Measurements from ENCODE around the gene MAFG.
"Not testable (repeated sequence)": the region's sequence is repeated elsewhere in the genome, so short reads cannot be mapped to it uniquely, and the experiment has no call there.

Gene MAFG

GRCh38 chr17:81955756-81956544 is 28.4 kb upstream of the MAFG start:
- peaks cover 49% of the 10 kb centered on the region for H3K27me3 ChIP-seq (ENCODE audit: insufficient read depth, low read length)
- no peaks in the 10 kb centered on the region for H3K4me1 ChIP-seq (ENCODE audit: insufficient read depth, low read length)
- no peaks in the 10 kb centered on the region for H3K9me3 ChIP-seq (ENCODE audit: insufficient read depth, low read depth, low read length)
- no peak overlapping the region for H3K27ac ChIP-seq (ENCODE audit: low read depth, low read length)
- H3K36me3 ChIP-seq (ENCODE audit: insufficient read depth, low read length) = no peaks in the 10 kb centered on the region
- 89% methylated on average over 13 of the region's 13 CpGs for WGBS
- no peak overlapping the region for H3K9ac ChIP-seq (ENCODE audit: low read depth, low read length)
- H3K4me3 ChIP-seq (ENCODE audit: low read length) = no peak overlapping the region

GRCh38 chr17:81955058-81955681 is 27.6 kb upstream of the MAFG start:
- WGBS = 93% methylated on average over 26 of the region's 26 CpGs

GRCh38 chr17:81954131-81955057 is 26.9 kb upstream of the MAFG start:
- no peak overlapping the region for H3K4me3 ChIP-seq (ENCODE audit: low read length)
- no peaks in the 10 kb centered on the region for H3K9me3 ChIP-seq (ENCODE audit: insufficient read depth, low read depth, low read length)
- no peak overlapping the region for H3K9ac ChIP-seq (ENCODE audit: low read depth, low read length)
- no peaks in the 10 kb centered on the region for H3K4me1 ChIP-seq (ENCODE audit: insufficient read depth, low read length)
- no peak overlapping the region for H3K27ac ChIP-seq (ENCODE audit: low read depth, low read length)
- H3K27me3 ChIP-seq (ENCODE audit: insufficient read depth, low read length) = peaks cover 37% of the 10 kb centered on the region
- 88% methylated on average over 19 of the region's 19 CpGs for WGBS
- no peaks in the 10 kb centered on the region for H3K36me3 ChIP-seq (ENCODE audit: insufficient read depth, low read length)

More at GRCh38 chr17:81955058-81955681, 27.6 kb upstream of the MAFG start:
- Histone ChIP-seq H3K36me3 (ENCODE audit: insufficient read depth, low read length) (no peaks in the 10 kb centered on the region), H3K27ac (ENCODE audit: low read depth, low read length) (no peak overlapping the region), H3K27me3 (ENCODE audit: insufficient read depth, low read length) (peaks cover 45% of the 10 kb centered on the region), H3K9me3 (ENCODE audit: insufficient read depth, low read depth, low read length) (no peaks in the 10 kb centered on the region), H3K4me3 (ENCODE audit: low read length) (no peak overlapping the region), H3K9ac (ENCODE audit: low read depth, low read length) (no peak overlapping the region), H3K4me1 (ENCODE audit: insufficient read depth, low read length) (no peaks in the 10 kb centered on the region)

GRCh38 chr17:81953443-81953842 is 25.9 kb upstream of the MAFG start:
- not testable (repeated sequence) for H3K4me1 ChIP-seq (ENCODE audit: insufficient read depth, low read length); H3K9ac ChIP-seq (ENCODE audit: low read depth, low read length); H3K27ac ChIP-seq (ENCODE audit: low read depth, low read length); H3K4me3 ChIP-seq (ENCODE audit: low read length); H3K36me3 ChIP-seq (ENCODE audit: insufficient read depth, low read length); H3K9me3 ChIP-seq (ENCODE audit: insufficient read depth, low read depth, low read length)
- peaks cover 28% of the 10 kb centered on the region for H3K27me3 ChIP-seq (ENCODE audit: insufficient read depth, low read length)
- 84% methylated on average over 5 of the region's 5 CpGs for WGBS

GRCh38 chr17:81952792-81953228 is 25.3 kb upstream of the MAFG start:
- Histone ChIP-seq H3K27me3 (ENCODE audit: insufficient read depth, low read length) (peaks cover 21% of the 10 kb centered on the region), H3K27ac (ENCODE audit: low read depth, low read length) (no peak overlapping the region), H3K9ac (ENCODE audit: low read depth, low read length) (no peak overlapping the region), H3K9me3 (ENCODE audit: insufficient read depth, low read depth, low read length) (no peaks in the 10 kb centered on the region), H3K4me1 (ENCODE audit: insufficient read depth, low read length) (no peaks in the 10 kb centered on the region), H3K36me3 (ENCODE audit: insufficient read depth, low read length) (no peaks in the 10 kb centered on the region), H3K4me3 (ENCODE audit: low read length) (no peak overlapping the region)
- 85% methylated on average over 16 of the region's 16 CpGs for WGBS

GRCh38 chr17:81951785-81952684 is 24.5 kb upstream of the MAFG start:
- no peak overlapping the region for H3K4me3 ChIP-seq (ENCODE audit: low read length)
- no peaks in the 10 kb centered on the region for H3K4me1 ChIP-seq (ENCODE audit: insufficient read depth, low read length)
- H3K36me3 ChIP-seq (ENCODE audit: insufficient read depth, low read length) = no peaks in the 10 kb centered on the region
- peaks cover 14% of the 10 kb centered on the region for H3K27me3 ChIP-seq (ENCODE audit: insufficient read depth, low read length)
- H3K9ac ChIP-seq (ENCODE audit: low read depth, low read length) = no peak overlapping the region
- H3K9me3 ChIP-seq (ENCODE audit: insufficient read depth, low read depth, low read length) = no peaks in the 10 kb centered on the region
- H3K27ac ChIP-seq (ENCODE audit: low read depth, low read length) = no peak overlapping the region
- WGBS = 82% methylated on average over 10 of the region's 13 CpGs

- Histone ChIP-seq H3K36me3 (ENCODE audit: insufficient read depth, low read length) (no peaks in the 10 kb centered on the region), H3K4me1 (ENCODE audit: insufficient read depth, low read length) (no peaks in the 10 kb centered on the region), H3K27me3 (ENCODE audit: insufficient read depth, low read length) (peaks cover 4% of the 10 kb centered on the region; the same call in 1 of the 2 replicates), H3K4me3 (ENCODE audit: low read length) (no peak overlapping the region), H3K9ac (ENCODE audit: low read depth, low read length) (no peak overlapping the region), H3K27ac (ENCODE audit: low read depth, low read length) (no peak overlapping the region), H3K9me3 (ENCODE audit: insufficient read depth, low read depth, low read length) (no peaks in the 10 kb centered on the region)
- WGBS = 90% methylated on average over 15 of the region's 15 CpGs
These were observed 23.0 kb upstream of the MAFG start for GRCh38 chr17:81950501-81950900.

GRCh38 chr17:81948635-81949378 is 21.3 kb upstream of the MAFG start:
- H3K9me3 ChIP-seq (ENCODE audit: insufficient read depth, low read depth, low read length) = no peaks in the 10 kb centered on the region
- no peaks in the 10 kb centered on the region for H3K36me3 ChIP-seq (ENCODE audit: insufficient read depth, low read length)
- no peak overlapping the region for H3K9ac ChIP-seq (ENCODE audit: low read depth, low read length)
- 87% methylated on average over 17 of the region's 17 CpGs for WGBS
- H3K4me3 ChIP-seq (ENCODE audit: low read length) = no peak overlapping the region
- H3K27ac ChIP-seq (ENCODE audit: low read depth, low read length) = no peak overlapping the region
- H3K4me1 ChIP-seq (ENCODE audit: insufficient read depth, low read length) = 0 out of 2 replicates have a peak, but pooled peaks cover 3% of the 10 kb centered on the region
- peaks cover 4% of the 10 kb centered on the region; the same call in 1 of the 2 replicates for H3K27me3 ChIP-seq (ENCODE audit: insufficient read depth, low read length)

- Histone ChIP-seq H3K36me3 (ENCODE audit: insufficient read depth, low read length) (no peaks in the 10 kb centered on the region), H3K4me1 (ENCODE audit: insufficient read depth, low read length) (peaks cover 3% of the 10 kb centered on the region; the same call in 1 of the 2 replicates), H3K27ac (ENCODE audit: low read depth, low read length) (no peak within 1 kb of the TSS), H3K27me3 (ENCODE audit: insufficient read depth, low read length) (peaks cover 8% of the 10 kb centered on the region; the same call in 1 of the 2 replicates), H3K9ac (ENCODE audit: low read depth, low read length) (no peak within 1 kb of the TSS), H3K4me3 (ENCODE audit: low read length) (no peak within 1 kb of the TSS), H3K9me3 (ENCODE audit: insufficient read depth, low read depth, low read length) (no peaks in the 10 kb centered on the region)
- WGBS = 89% methylated on average over 13 of the region's 13 CpGs
These were observed 19.7 kb upstream of the MAFG start, which contains the start of gene MYADML2 for GRCh38 chr17:81947189-81947588. TSS of gene MYADML2 (minus strand) at chr17:81947233. CDS start at chr17:81941741, 5,492 bp downstream.

Data from HUES64 (cell line).